ENCODE data around the gene PSMB3.

GRCh38 chr17:38735161-38735997 is 17.2 kb upstream of the PSMB3 start:
- peak; percentile 72 to 87 for TF ChIP-seq CTCF (conservative IDR thresholded peaks at IDR 0.05 in 1 of 2, IDR thresholded peaks at IDR 0.05 in 1 of 2; ENCODE audit: low read depth in 1 of 2, low read length in 2 of 2)
- TF ChIP-seq EZH2 (IDR thresholded peaks at IDR 0.05; ENCODE audit: low read length, missing control alignments) = no peak

All from fibroblast of lung (primary cell).